GM12873 (cell line): ENCODE measurements around the gene PVALEF.

Experiments used
- TF ChIP-seq, protein P1 (sequence below): IDR thresholded peaks from 2 replicates; pipeline ENCODE4 v1.5.1; 2012; ENCODE audit warnings: low read depth, mild to moderate bottlenecking, moderate library complexity, low read length, control low read depth; ENCODE audit not compliant: insufficient read depth; ENCODE audit errors: missing control alignments

The PVALEF gene

GRCh38 chr17:81212365-81212764, 47.1 kb downstream of the PVALEF start:
- TF ChIP-seq, protein P1, sequence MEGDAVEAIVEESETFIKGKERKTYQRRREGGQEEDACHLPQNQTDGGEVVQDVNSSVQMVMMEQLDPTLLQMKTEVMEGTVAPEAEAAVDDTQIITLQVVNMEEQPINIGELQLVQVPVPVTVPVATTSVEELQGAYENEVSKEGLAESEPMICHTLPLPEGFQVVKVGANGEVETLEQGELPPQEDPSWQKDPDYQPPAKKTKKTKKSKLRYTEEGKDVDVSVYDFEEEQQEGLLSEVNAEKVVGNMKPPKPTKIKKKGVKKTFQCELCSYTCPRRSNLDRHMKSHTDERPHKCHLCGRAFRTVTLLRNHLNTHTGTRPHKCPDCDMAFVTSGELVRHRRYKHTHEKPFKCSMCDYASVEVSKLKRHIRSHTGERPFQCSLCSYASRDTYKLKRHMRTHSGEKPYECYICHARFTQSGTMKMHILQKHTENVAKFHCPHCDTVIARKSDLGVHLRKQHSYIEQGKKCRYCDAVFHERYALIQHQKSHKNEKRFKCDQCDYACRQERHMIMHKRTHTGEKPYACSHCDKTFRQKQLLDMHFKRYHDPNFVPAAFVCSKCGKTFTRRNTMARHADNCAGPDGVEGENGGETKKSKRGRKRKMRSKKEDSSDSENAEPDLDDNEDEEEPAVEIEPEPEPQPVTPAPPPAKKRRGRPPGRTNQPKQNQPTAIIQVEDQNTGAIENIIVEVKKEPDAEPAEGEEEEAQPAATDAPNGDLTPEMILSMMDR: no peak

DNA sequence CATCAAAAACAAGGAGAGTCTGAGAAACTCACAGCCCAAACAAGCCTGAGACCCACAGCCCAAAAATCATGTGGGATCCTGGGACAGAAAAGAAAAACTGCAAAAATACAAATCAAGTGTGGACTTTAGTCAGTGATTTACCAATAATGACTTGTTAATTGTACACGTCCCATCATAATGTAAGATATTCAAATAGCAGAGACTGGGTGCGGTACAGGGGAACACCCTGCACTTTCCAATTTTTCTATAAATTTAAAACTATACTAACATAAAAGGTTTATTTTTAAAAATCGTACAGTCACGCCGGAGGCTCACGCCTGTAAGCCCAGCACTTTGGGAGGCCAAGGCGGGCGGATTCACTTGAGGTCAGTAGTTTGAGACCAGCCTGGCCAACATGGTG, 48.7 kb downstream of the PVALEF start:
- TF ChIP-seq, protein P1: no peak

- TF ChIP-seq, protein P1: no peak
Measured at GRCh38 chr17:81217491-81217890, 52.2 kb downstream of the PVALEF start.

GRCh38 chr17:81218459-81218858, 53.2 kb downstream of the PVALEF start:
- TF ChIP-seq, protein P1: no peak

GRCh38 chr17:81218991-81219390, 53.7 kb downstream of the PVALEF start:
- TF ChIP-seq, protein P1: no peak

- TF ChIP-seq, protein P1: no peak
Measured at GRCh38 chr17:81219476-81220180, 54.3 kb downstream of the PVALEF start.

- TF ChIP-seq, protein P1: no peak
Measured at GRCh38 chr17:81221371-81221841, 56.1 kb downstream of the PVALEF start.
